AG04450 (cell line): ENCODE measurements around the gene SRP9. TPM values are rescaled to one million over a fixed set of nuclear protein-coding genes. Genes with fewer than 3 reads are reported as not detected.

Experiments used
- CTCF ChIA-PET: fragments of 300-600, 350-600 bp; formaldehyde crosslinking; extraction: SDS; loops from one replicate; lab custom pipeline; 2022; ENCODE audit warnings: antibody characterized with exemption, inconsistent platforms; lab: Charles Lee
- POLR2A ChIA-PET: fragments of 350-600 bp; formaldehyde crosslinking; extraction: SDS; loops from one replicate; lab custom pipeline; 2021; ENCODE audit warnings: antibody characterized with exemption, inconsistent platforms; lab: Yijun Ruan, JAX
- DNase-seq: peaks from one replicate; pipeline ENCODE4 v3.0.0-alpha.2; 2011; ENCODE audit warnings: low read depth, low spot score
- H3K27ac ChIP-seq: one replicate; pipeline ENCODE4 v1.5.1; 2012; ENCODE audit warnings: low read depth, low read length, control low read depth
- H3K27me3 ChIP-seq: one replicate; pipeline ENCODE4 v1.6.0; 2012; ENCODE audit warnings: low read length; ENCODE audit not compliant: control insufficient read depth, insufficient read depth
- H3K4me3 ChIP-seq: 2 replicates; pipeline ENCODE4 v1.5.1; 2011; ENCODE audit warnings: mild to moderate bottlenecking, low read depth, low read length, control low read depth
- H3K9me3 ChIP-seq: 2 replicates; pipeline ENCODE4 v1.5.1; 2012; ENCODE audit warnings: low read length; ENCODE audit not compliant: control insufficient read depth, insufficient read depth
- CTCF ChIP-seq: IDR thresholded peaks from 2 replicates; pipeline ENCODE4 v1.5.1; 2011; ENCODE audit warnings: low read depth, low read length, control low read depth, inconsistent platforms
- polyA plus RNA-seq: library from polyadenylated mRNA; depleted of rRNA; stranded (reverse); fragments of >200 nt; gene quantifications from 2 replicates; pipeline ENCODE4 v1.2.3, GENCODE V29; 2011

SRP9 gene
- polyA plus RNA-seq, 1 experiment, result 527 TPM

GRCh38 chr1:225744745-225745144 lies 32.9 kb upstream of the SRP9 start:
- ChIA-PET CTCF (no interaction called here), POLR2A (no interaction called here)
- no peak for TF ChIP-seq CTCF
- Histone ChIP-seq H3K9me3 (no peaks in the 10 kb centered on the region), H3K27me3 (no peaks in the 10 kb centered on the region), H3K27ac (no peak overlapping the region), H3K4me3 (no peak overlapping the region)
- no peak for DNase-seq

GRCh38 chr1:225745273-225745672 lies 32.4 kb upstream of the SRP9 start:
- no peak for TF ChIP-seq CTCF
- Histone ChIP-seq H3K27me3 (no peaks in the 10 kb centered on the region), H3K27ac (no peak overlapping the region), H3K4me3 (no peak overlapping the region), H3K9me3 (no peaks in the 10 kb centered on the region)
- ChIA-PET CTCF (interaction anchor here (1.9 kb wide), 1 partner anchor 271 kb away, joined by 4 read pairs; no protein-coding TSS in a partner anchor), POLR2A (no interaction called here)
- no peak for DNase-seq

- CTCF ChIA-PET, result interaction anchor here (0.6 to 1.9 kb wide), 7 partner anchors 26 to 272 kb away, joined by 3 to 7 read pairs (median 4); no protein-coding TSS in a partner anchor
- peak; percentile 74 for DNase-seq
- peak overlapping the region; percentile 88 for H3K27ac ChIP-seq
- H3K9me3 ChIP-seq, result no peaks in the 10 kb centered on the region
- TF ChIP-seq CTCF, result peak; percentile 19
- H3K27me3 ChIP-seq, result no peaks in the 10 kb centered on the region
- POLR2A ChIA-PET, result interaction anchor here (0.6 to 2.0 kb wide), 9 partner anchors 11 to 194 kb away, joined by 3 to 40 read pairs (median 6); partner anchors contain the start of gene PYCR2
- H3K4me3 ChIP-seq, result peak overlapping the region; percentile 56
Observed at GRCh38 chr1:225746361-225747179, 31.1 kb upstream of the SRP9 start.

- no peak for TF ChIP-seq CTCF
- ChIA-PET CTCF (interaction anchor here (0.6 to 1.2 kb wide), 3 partner anchors 25 to 98 kb away, joined by 3 to 5 read pairs (median 3); no protein-coding TSS in a partner anchor), POLR2A (interaction anchor here (0.6 to 2.0 kb wide), 7 partner anchors 12 to 92 kb away, joined by 3 to 40 read pairs (median 4); no protein-coding TSS in a partner anchor)
- DNase-seq, result no peak
- no peak overlapping the region for H3K4me3 ChIP-seq
- peaks cover 2% of the 10 kb centered on the region for H3K27me3 ChIP-seq
- H3K27ac ChIP-seq, result no peak overlapping the region
- no peaks in the 10 kb centered on the region for H3K9me3 ChIP-seq
Observed at GRCh38 chr1:225747566-225747965, 30.1 kb upstream of the SRP9 start.

- no peaks in the 10 kb centered on the region for H3K9me3 ChIP-seq
- ChIA-PET CTCF (no interaction called here), POLR2A (no interaction called here)
- H3K27me3 ChIP-seq, result peaks cover 2% of the 10 kb centered on the region
- TF ChIP-seq CTCF, result no peak
- H3K27ac ChIP-seq, result no peak overlapping the region
- no peak overlapping the region for H3K4me3 ChIP-seq
- no peak for DNase-seq
Observed at GRCh38 chr1:225748529-225748928, 29.1 kb upstream of the SRP9 start.
